IMR-90 (cell line): ENCODE results near the gene RASSF3. TPM values are rescaled to one million over a fixed set of nuclear protein-coding genes. Genes with fewer than 3 reads are reported as not detected.
"Not testable (repeated sequence)": the region's sequence is repeated elsewhere in the genome, so short reads cannot be mapped to it uniquely, and the experiment has no call there.

Source experiments
- ATAC-seq: fragments of 200-7000 bp; cut with Tn5 transposase; 2 replicates; pipeline ENCODE4 v1.9.1; 2020; ENCODE audit warnings: low read depth, mild to moderate bottlenecking, moderate library complexity
- BruUV-seq: library from RNA; stranded (reverse); fragments of 400-500 nt; replicated peaks from 2 replicates; lab custom pipeline; 2021; lab: Mats Ljungman, UMichigan
- CTCF ChIA-PET: fragments of 300-600 bp; formaldehyde crosslinking; extraction: SDS; loops from one replicate; lab custom pipeline; 2021; ENCODE audit warnings: antibody characterized with exemption; lab: Yijun Ruan, JAX
- POLR2A ChIA-PET: fragments of 300-600 bp; sonication (Branson Sonifier 250); formaldehyde crosslinking; loops from one replicate; lab custom pipeline; 2022; ENCODE audit warnings: antibody characterized with exemption; ENCODE audit not compliant: unreplicated experiment; lab: Charles Lee
- DNase-seq: peaks from one replicate; pipeline ENCODE4 v3.0.0; 2013
- H2AFZ ChIP-seq: replicated peaks from 2 replicates; pipeline ENCODE3; 2013; ENCODE audit warnings: low read length, mild to moderate bottlenecking; ENCODE audit not compliant: poor library complexity
- H2AK5ac ChIP-seq: 2 replicates; pipeline ENCODE4 v1.6.1; 2013; ENCODE audit warnings: low read depth, low read length, inconsistent platforms
- H2AK9ac ChIP-seq: replicated peaks from 2 replicates; pipeline ENCODE3; 2013; ENCODE audit warnings: mild to moderate bottlenecking, low read depth, low read length, moderate library complexity; ENCODE audit not compliant: poor library complexity
- H2BK120ac ChIP-seq: 2 replicates; pipeline ENCODE4 v1.6.1; 2013; ENCODE audit warnings: low read depth, low read length, inconsistent platforms
- H2BK15ac ChIP-seq: 3 replicates; pipeline ENCODE4 v1.6.1; 2013; ENCODE audit warnings: low read depth, low read length, inconsistent platforms
- H2BK20ac ChIP-seq: 2 replicates; pipeline ENCODE4 v1.6.1; 2013; ENCODE audit warnings: low read depth, mild to moderate bottlenecking, inconsistent platforms, low read length, moderate library complexity
- H2BK5ac ChIP-seq: 2 replicates; pipeline ENCODE4 v1.6.1; 2013; ENCODE audit warnings: mild to moderate bottlenecking, low read depth, low read length, inconsistent platforms; ENCODE audit not compliant: poor library complexity, severe bottlenecking
- H3K14ac ChIP-seq: replicated peaks from 2 replicates; pipeline ENCODE4 v1.6.1; 2013; ENCODE audit warnings: low read depth, low read length, inconsistent platforms
- H3K18ac ChIP-seq: 2 replicates; pipeline ENCODE4 v1.6.1; 2013; ENCODE audit warnings: low read depth, low read length, control low read depth
- H3K23ac ChIP-seq: 2 replicates; pipeline ENCODE4 v1.6.1; 2013; ENCODE audit warnings: low read depth, low read length, inconsistent platforms
- H3K27ac ChIP-seq: 2 replicates; pipeline ENCODE4 v1.5.1; 2013; ENCODE audit warnings: mild to moderate bottlenecking, control low read depth, low read length; ENCODE audit not compliant: insufficient read depth
- H3K27me3 ChIP-seq: 2 replicates; pipeline ENCODE4 v1.6.1; 2013; ENCODE audit warnings: low read length; ENCODE audit not compliant: control insufficient read depth, insufficient read depth
- H3K36me3 ChIP-seq: 2 replicates; pipeline ENCODE4 v1.6.1; 2013; ENCODE audit warnings: low read length, mixed read lengths; ENCODE audit not compliant: control insufficient read depth, insufficient read depth
- H3K4ac ChIP-seq: 2 replicates; pipeline ENCODE4 v1.6.1; 2013; ENCODE audit warnings: low read depth, low read length, inconsistent platforms
- H3K4me1 ChIP-seq: 2 replicates; pipeline ENCODE4 v1.6.1; 2013; ENCODE audit warnings: low read length, mixed read lengths; ENCODE audit not compliant: control insufficient read depth, insufficient read depth
- H3K4me2 ChIP-seq: 2 replicates; pipeline ENCODE4 v1.6.1; 2013; ENCODE audit warnings: low read depth, mild to moderate bottlenecking, control low read depth, low read length, moderate library complexity
- H3K4me3 ChIP-seq: 2 replicates; pipeline ENCODE4 v1.5.1; 2013; ENCODE audit warnings: low read depth, mild to moderate bottlenecking, control low read depth, low read length, moderate library complexity; ENCODE audit not compliant: insufficient read depth
- H3K56ac ChIP-seq: 2 replicates; pipeline ENCODE4 v1.6.1; 2013; ENCODE audit warnings: low read length, inconsistent platforms; ENCODE audit not compliant: insufficient read depth; ENCODE audit errors: extremely low read depth
- H3K79me1 ChIP-seq, 2 experiments: 2 replicates each; pipeline ENCODE4 v1.6.1; 2013; ENCODE audit warnings: low read length in 2 of 2, inconsistent platforms in 1 of 2, low read depth in 1 of 2
- H3K9ac ChIP-seq: 2 replicates; pipeline ENCODE4 v1.6.1; 2013; ENCODE audit warnings: low read depth, low read length, control low read depth
- H3K9me1 ChIP-seq: 2 replicates; pipeline ENCODE4 v1.6.1; 2013; ENCODE audit warnings: low read length, inconsistent platforms; ENCODE audit not compliant: insufficient read depth
- H3K9me3 ChIP-seq: 2 replicates; pipeline ENCODE4 v1.6.1; 2013; ENCODE audit warnings: low read length; ENCODE audit not compliant: control insufficient read depth, insufficient read depth
- H4K20me1 ChIP-seq: 2 replicates; pipeline ENCODE4 v1.6.1; 2013; ENCODE audit warnings: low read length, inconsistent platforms; ENCODE audit not compliant: insufficient read depth
- H4K5ac ChIP-seq: 2 replicates; pipeline ENCODE4 v1.6.1; 2013; ENCODE audit warnings: mild to moderate bottlenecking, low read depth, low read length, control low read depth
- H4K8ac ChIP-seq, 2 experiments: 2 replicates each; pipeline ENCODE4 v1.6.1; 2013; ENCODE audit warnings: low read depth in 2 of 2, low read length in 2 of 2, control low read depth in 1 of 2, inconsistent platforms in 1 of 2
- H4K91ac ChIP-seq: 2 replicates; pipeline ENCODE4 v1.6.1; 2013; ENCODE audit warnings: low read depth, low read length, inconsistent platforms; ENCODE audit not compliant: insufficient read depth
- WGBS, 2 experiments: methylation state at CpG; one replicate each; pipeline versions ENCODE4 v1.1.5 to v1.1.7; 2013; ENCODE audit warnings: missing lambda C conversion rate in 2 of 2; ENCODE audit not compliant: insufficient read length in 1 of 2; ENCODE audit errors: extremely low coverage in 2 of 2; 5-methylcytosine and 5-hydroxymethylcytosine counted together
- dilution Hi-C: fragments of 300-500 bp; cut with HindIII; formaldehyde crosslinking; loops from one replicate; pipeline ENCODE4 v1.14.3; 2018; ENCODE audit warnings: low sequenced_read_pairs; ENCODE audit not compliant: unreplicated experiment
- in situ Hi-C: fragments of 300-500 bp; cut with MboI; formaldehyde crosslinking; loops from 3 replicates; pipeline ENCODE4 v1.14.3; 2019; ENCODE audit warnings: low sequenced_read_pairs, inconsistent platforms, mixed read lengths
- intact Hi-C: fragments of 100-400 bp; cut with micrococcal nuclease; formaldehyde crosslinking; loops from 2 replicates; pipeline ENCODE4 v1.10.0; 2022
- polyA plus RNA-seq, 3 experiments: library from polyadenylated mRNA; depleted of rRNA; stranded (reverse); fragments of >200 nt; gene quantifications; 2 replicates each; pipeline ENCODE4 v1.2.3, GENCODE V29; 2012; ENCODE audit warnings: low replicate concordance in 1 of 3
- total RNA-seq: library from RNA; depleted of rRNA; stranded (reverse); fragments of >200 nt; gene quantifications from 2 replicates; pipeline ENCODE4 v1.2.3, GENCODE V29; 2012

Gene RASSF3
- total and polyA plus RNA-seq, 2 of the 4 experiments (the other 2 are of a cell fraction): 18.7 to 39.3 TPM

- ATAC-seq, intact Hi-C loops, H2AK9ac ChIP-seq, H3K9me1 ChIP-seq, CTCF ChIA-PET, DNase-seq, H3K9ac ChIP-seq, H3K36me3 ChIP-seq, H3K4me3 ChIP-seq, H3K79me1 ChIP-seq, POLR2A ChIA-PET, H2BK5ac ChIP-seq, H3K9me3 ChIP-seq, H3K27me3 ChIP-seq, H2AK5ac ChIP-seq, H3K27ac ChIP-seq, in situ Hi-C loops, H4K20me1 ChIP-seq, BruUV-seq, H3K56ac ChIP-seq, dilution Hi-C loops: not testable (repeated sequence)
- peak overlapping the region; percentile 70; the same call in 1 of the 2 replicates for H3K14ac ChIP-seq
- H3K4ac ChIP-seq: peak overlapping the region; percentile 41; the same call in 1 of the 2 replicates
- peak overlapping the region; percentile 79 for H2AFZ ChIP-seq
- peak overlapping the region; percentile 54; the same call in 1 of the 3 replicates for H2BK15ac ChIP-seq
- H3K23ac ChIP-seq: peak overlapping the region; percentile 1; the same call in 1 of the 2 replicates
- peak overlapping the region; percentile 65 for H2BK120ac ChIP-seq
- H3K4me2 ChIP-seq: peak overlapping the region; percentile 37; the same call in 1 of the 2 replicates
- WGBS, 2 experiments: no CpG with 5 or more reads among the region's 7 CpGs
- peak overlapping the region in 1 of 2 experiments; percentile 34; a peak in 1 of 4 replicates for H4K8ac ChIP-seq
- peak overlapping the region; percentile 21; the same call in 1 of the 2 replicates for H4K91ac ChIP-seq
- H3K18ac ChIP-seq: peak overlapping the region; percentile 30
- H2BK20ac ChIP-seq: peak overlapping the region; percentile 34
- H3K4me1 ChIP-seq: peaks cover 18% of the 10 kb centered on the region
- H4K5ac ChIP-seq: peak overlapping the region; percentile 44
These were observed 26.9 kb upstream of the RASSF3 start for GRCh38 chr12:64583395-64583770.
